T47D (cell line): ENCODE results near the gene OR51E1.

ENCODE experiments used
- DNase-seq, 2 experiments: peaks; one replicate each; pipeline versions ENCODE4 v3.0.0 to v3.0.0-alpha.2; 2011 to 2012; ENCODE audit warnings: low read depth in 1 of 2, low spot score in 1 of 2
- JUND ChIP-seq: IDR thresholded peaks from 2 replicates; pipeline ENCODE4 v1.6.1; 2012; ENCODE audit warnings: low read depth
- in situ Hi-C: cut with HindIII; loops from 2 replicates; pipeline ENCODE4 v1.10.0; 2016; ENCODE audit warnings: low sequenced_read_pairs, low pct_unique_long_range_greater_than_20kb

OR51E1 gene

DNA sequence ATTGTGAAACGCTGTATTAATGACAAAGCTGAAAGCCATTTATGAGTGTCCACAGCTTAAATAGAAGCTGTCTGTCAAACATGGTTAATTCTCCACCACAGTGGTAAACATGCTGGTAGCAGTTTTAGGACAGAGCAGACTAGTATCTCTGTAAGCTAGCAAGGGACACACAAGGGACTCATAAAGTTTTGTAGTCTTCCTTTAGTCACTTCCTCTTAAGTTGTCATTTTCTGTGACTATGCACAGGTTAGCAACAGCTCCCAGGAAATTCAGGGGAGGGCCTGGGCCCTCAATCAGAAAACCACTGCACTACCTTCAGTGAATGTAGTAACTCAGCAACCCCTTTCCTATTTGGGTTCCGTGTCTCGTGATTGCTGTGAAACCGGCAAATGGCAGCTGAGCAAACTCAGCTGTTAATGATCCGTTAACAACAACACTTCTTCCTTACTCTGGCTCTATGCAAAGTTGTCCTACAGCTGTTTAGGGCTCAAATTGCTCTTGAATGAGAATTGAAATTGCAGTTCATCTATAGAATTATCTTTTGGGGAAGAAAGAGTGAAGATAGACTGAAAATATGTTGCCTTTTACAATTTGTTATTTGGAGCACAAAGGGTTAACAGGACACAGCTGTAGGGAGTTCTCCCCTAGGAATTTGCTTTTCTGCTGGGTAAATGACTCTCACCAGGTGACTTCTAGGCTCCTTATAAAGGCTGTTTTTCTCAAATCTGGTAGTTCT is 60.4 kb downstream of the OR51E1 start, which contains the start of gene MMP26:
TSS of gene MMP26 (plus strand) at position 731 of the 736 bp plus-strand sequence.
- TF ChIP-seq JUND: no peak
- in situ Hi-C loops: no loop called here
- DNase-seq: no peak

DNA sequence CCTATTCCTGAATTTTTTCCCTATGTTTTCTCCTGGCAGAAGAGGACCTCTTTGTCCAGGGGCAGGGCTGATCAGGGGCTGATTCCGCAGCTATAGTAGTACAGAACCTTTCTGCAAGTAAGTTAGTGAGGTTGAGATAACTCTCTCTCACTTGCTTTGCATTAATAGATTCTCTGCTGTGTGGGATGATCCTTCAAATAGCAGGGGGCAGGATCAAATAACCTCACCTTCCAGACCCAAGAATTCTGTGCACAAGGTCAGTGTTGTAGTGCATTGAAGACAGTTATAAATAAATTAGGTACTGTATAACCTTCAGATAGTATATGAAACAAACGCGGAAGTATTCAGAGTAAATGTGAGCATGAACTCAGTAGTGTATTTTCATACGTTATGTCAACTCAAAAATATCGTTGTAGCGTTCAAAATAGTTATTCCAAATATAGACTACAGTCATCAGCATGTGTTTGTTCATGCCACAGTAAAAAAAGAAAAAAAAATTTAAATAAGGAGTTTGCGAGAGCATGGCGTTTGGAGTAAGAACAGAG is 61.1 kb downstream of the OR51E1 start:
- in situ Hi-C loops: no loop called here
- no peak for TF ChIP-seq JUND
- DNase-seq: no peak
